Mammary epithelial cell (primary cell): Measurements from ENCODE around the gene SRRM4.

Experiments used
- EZH2 ChIP-seq: IDR thresholded peaks from 2 replicates; pipeline ENCODE4 v1.6.1; 2012; ENCODE audit warnings: low read length, inconsistent platforms, borderline replicate concordance
- TF ChIP-seq, protein P1 (sequence below), 2 donors: IDR thresholded peaks in 1 of 2; conservative IDR thresholded peaks in 1 of 2; 2 replicates each; pipeline ENCODE4 v1.5.1; 2011 to 2012; ENCODE audit warnings: inconsistent platforms in 2 of 2, low read length in 2 of 2, mild to moderate bottlenecking in 2 of 2, control low read depth in 1 of 2, low read depth in 1 of 2; ENCODE audit not compliant: insufficient read depth in 1 of 2; ENCODE audit errors: extremely low read depth in 1 of 2

DNA sequence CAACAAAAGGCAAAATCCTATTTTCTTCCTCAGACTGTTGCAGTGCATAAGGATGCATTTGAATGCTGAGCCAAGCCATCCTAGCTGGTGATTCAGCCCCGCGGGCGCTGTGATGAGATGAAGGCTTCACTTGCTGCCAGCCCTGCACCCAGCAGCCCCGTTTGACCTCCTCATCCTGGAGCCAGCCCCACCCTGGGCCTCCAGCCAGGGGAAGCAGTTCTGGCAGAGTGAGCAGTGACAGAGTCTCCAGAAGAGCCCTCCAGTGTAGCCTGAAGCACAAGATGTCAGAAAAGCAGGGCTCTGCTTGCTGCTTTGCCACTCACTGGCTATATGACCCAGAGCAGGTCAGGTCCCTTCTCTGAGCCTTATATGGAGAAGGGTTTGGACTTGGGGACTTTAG is 101.2 kb downstream of the SRRM4 start:
- TF ChIP-seq, protein P1, sequence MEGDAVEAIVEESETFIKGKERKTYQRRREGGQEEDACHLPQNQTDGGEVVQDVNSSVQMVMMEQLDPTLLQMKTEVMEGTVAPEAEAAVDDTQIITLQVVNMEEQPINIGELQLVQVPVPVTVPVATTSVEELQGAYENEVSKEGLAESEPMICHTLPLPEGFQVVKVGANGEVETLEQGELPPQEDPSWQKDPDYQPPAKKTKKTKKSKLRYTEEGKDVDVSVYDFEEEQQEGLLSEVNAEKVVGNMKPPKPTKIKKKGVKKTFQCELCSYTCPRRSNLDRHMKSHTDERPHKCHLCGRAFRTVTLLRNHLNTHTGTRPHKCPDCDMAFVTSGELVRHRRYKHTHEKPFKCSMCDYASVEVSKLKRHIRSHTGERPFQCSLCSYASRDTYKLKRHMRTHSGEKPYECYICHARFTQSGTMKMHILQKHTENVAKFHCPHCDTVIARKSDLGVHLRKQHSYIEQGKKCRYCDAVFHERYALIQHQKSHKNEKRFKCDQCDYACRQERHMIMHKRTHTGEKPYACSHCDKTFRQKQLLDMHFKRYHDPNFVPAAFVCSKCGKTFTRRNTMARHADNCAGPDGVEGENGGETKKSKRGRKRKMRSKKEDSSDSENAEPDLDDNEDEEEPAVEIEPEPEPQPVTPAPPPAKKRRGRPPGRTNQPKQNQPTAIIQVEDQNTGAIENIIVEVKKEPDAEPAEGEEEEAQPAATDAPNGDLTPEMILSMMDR (conservative IDR thresholded peaks at IDR 0.05 in 1 of 2, IDR thresholded peaks at IDR 0.05 in 1 of 2; ENCODE audit: extremely low read depth in 1 of 2, insufficient read depth in 1 of 2, low read depth in 1 of 2, low read length in 2 of 2): no peak
- no peak for TF ChIP-seq EZH2
